Fibroblast of upper back skin (primary cell): ENCODE results near the gene CAMTA1.

Source experiments
- DNase-seq: peaks from one replicate; pipeline ENCODE4 v3.0.0-alpha.2; 2013

The CAMTA1 gene

DNA sequence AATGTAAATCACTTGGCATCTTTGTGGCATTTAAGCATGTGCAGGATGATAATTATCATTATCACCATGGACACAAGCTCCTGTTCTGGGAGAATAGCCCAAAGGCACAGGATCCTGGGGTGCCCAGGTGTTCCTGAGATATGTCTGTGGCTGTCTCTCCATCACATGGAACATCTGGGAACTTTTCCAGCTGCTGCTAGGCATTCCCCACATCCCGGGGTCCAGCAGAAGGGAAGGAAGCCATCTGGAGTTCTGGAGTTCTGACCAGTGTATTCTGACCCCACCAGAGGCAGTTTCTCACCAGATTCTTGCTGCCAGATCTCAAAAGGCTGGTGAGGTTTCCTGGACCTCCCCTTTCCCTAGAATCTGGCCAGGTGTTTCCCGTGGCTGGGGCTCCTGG is 726.1 kb downstream of the CAMTA1 start:
- no peak for DNase-seq

DNA sequence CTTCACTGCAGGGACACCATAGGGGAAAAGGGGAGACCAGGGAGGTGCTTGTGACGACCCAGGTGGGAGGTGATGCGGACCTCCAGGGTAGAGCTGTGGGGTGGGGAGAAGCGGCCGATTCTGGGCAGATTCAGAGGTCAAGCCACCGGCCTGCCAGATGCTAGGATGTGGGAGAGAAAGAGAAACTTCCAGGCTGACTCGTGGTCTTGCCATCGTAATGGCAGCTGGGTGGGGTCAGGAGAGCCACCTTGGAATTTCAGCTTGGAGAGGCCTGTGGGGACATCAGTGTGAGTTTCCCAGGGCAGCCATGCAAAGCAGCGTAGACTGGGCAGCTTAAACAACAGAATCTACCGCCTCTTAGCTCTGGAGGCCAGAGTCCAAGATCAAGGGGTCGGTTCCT is 727.8 kb downstream of the CAMTA1 start:
- no peak for DNase-seq

DNA sequence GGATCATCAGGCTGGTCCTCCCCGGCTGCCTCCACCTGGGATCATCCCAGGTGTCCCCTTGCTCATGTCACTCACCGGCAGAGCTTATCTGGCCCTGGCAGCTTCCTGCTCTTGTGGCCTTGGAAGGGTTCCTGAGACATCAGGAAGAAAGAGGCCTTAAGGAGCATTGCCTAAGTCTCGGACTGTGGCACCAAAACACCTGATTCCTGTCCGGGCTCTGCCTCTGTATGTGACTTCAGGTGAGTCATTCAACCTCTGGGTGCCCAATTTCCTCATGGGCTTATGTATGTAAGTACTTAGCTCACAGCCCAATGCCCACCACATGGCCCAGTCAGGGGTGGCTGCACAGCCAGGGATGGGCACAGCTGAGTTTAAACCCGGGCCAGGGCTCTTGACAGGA is 729.9 kb downstream of the CAMTA1 start:
- DNase-seq = no peak

DNA sequence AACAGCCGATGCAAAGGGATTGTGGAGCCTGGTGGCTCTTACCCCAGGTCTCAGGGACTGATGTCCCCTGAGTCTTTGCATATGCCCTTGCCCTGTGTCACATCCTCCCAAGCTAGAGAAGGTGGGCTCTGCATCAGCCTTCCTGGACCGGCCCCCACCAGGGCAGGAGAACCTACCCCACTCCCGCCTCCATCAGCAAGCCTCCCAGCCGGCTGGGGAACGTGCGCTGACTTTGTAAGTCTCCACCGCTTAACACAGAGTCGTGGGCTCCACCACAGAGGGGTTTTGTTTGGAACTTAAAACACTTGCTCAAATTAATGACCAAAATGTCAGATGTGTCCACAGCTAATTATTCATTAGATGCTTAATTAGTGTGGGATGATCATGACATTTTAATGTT is 730.6 kb downstream of the CAMTA1 start:
- no peak for DNase-seq

DNA sequence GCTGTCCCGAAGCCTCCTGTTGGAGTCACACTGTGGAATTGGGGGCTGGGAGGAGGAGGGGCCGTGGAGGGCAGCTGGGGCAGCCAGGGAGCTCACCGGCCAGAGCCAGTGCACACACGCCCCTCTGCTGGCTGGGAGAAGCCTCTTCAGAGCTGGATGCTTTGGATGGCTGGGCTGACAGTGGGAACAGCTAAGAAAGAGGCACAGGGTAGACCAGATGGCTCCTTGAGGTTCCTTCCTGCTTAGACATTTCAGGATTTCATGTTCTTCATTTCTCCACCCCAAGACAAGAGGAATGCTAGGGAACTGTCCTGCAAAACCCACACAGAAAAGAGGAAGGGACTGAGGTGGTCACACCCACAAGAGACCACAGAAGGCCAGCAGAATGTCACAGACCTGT is 731.1 kb downstream of the CAMTA1 start:
- DNase-seq = peak; percentile 27

DNA sequence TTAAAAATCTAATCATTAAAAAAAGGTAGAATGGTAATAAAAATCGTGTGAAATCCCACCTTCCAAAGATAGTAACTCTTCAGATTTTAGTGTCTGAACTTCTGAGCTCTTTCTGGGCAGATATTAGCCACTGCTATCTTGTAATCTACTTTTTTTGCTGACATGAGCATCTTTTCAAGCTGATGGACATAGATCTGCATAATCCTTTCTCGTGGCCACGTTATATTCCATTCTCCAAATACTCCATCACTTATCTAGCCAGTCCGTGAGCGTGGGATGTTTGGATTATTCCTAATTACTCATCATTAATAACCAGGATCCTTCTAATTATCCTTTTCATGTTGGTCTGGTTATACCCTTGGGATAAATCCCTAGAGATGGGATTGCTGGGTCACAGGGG is 731.7 kb downstream of the CAMTA1 start:
- DNase-seq = no peak

GRCh38 chr1:7517611-7518330 is 732.5 kb downstream of the CAMTA1 start:
- DNase-seq = no peak

- DNase-seq = no peak
Measured at GRCh38 chr1:7518411-7518810, 733.2 kb downstream of the CAMTA1 start.

DNA sequence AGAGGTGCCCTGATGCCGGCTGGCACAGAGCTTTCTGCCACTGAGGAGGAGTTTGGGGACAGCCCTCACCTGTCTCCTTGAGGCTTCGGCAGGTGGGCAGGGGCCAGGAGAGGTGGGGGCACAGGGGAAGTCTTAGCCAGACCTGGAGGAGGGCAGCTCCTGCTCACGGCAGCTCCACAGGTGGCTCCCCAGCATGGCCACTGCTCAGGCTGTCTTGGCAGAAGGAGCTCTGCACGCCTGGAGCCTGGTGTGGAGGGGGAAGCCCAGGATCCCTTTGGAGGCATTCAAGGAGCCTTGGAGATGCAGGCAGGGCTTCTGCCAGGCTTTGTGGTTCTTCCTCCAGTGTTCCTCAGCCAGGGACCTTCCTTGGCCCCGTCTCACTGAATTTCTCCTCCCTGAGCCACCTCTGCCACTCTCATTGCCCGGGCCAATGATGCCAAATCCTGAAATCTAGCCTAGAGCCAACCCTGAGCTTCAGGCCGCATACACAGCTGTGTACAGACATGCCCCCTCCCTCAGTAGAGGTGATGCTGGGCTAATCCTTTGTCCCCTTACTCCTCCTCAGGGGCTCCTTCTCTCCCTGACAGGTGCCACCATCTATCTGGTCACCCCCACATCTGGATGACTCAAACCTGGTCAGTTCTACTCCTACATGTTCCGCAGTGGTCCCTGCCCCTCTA is 734.1 kb downstream of the CAMTA1 start:
- DNase-seq = no peak

DNA sequence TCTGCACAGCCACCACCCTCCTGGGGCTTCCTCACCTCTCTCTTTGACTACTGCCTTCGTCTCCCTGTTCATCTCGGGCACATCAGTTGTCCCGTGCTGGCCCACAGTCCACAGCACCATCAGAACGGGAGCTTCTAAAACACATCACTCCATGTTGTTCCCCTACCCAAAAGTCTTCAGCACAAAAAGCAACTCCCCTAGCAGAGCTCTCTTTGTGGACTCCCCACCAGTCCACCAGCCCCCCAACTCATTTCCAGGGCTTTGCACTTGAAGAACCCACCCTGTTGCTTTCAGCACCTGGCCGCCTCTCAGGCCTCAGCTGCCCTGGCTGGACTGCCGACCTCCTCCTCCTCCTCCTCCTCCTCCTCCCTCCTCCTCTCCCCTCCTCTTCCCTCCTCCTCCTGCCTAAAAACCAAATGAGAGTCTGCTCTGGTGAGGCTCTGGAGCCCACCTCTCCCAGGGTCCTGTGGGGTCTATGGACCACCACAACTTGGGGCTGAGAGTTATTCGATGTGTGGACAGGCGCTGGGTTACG is 734.7 kb downstream of the CAMTA1 start:
- DNase-seq = no peak

DNA sequence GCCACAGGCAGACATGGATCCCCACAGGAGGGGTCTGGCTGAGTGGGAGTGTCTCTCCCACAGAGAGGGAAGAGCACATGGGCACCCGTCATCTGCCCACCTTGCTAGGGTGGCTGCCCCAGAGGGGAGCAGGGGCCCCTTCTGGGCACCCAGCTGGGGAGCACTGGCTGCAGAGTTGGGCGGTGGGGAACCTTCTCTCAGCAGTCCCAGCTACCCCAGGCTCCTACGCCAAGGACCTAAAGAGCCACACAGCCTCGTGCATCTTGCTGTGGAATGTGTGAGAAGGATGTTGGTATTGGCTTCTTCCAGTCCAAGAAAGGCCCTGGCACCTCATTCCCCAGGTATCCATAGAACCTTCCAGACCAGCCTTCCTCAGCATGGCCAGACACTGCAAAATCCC is 735.2 kb downstream of the CAMTA1 start:
- DNase-seq = no peak

GRCh38 chr1:7524341-7525337 is 739.4 kb downstream of the CAMTA1 start:
- no peak for DNase-seq

DNA sequence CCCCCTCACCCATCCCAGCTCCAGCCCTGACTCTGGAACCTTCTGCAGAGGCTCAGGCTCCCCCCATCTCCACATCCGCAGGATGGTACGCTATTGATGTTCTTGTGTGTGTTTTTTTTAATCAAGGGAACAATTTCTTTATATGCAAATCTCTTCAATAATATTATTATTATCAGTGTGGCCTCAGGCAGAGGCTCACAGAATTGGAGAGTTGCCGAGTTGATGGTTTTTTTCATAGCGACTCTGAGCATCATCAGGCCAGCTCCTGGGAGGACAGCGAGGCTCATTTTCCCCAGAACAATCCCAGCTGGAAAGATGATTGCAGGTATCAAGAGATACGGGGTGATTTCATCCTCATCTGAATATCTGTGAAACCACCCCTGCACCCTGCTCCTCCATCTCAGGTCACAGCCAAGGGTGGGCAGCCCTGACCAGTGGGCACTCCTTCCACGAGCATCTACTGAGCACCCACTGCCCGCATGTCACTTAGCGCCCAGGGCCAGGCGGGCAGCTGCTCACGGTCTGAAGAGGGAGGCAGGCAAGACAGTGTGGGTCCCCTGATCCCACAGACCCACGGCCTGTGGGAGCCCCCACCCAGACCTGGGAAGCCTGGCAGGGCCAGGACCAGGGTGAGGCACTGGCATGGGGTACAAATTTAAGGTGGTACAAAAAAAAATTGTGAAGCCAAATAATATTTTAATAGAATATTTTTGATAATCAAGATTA is 740.2 kb downstream of the CAMTA1 start:
- DNase-seq = no peak

DNA sequence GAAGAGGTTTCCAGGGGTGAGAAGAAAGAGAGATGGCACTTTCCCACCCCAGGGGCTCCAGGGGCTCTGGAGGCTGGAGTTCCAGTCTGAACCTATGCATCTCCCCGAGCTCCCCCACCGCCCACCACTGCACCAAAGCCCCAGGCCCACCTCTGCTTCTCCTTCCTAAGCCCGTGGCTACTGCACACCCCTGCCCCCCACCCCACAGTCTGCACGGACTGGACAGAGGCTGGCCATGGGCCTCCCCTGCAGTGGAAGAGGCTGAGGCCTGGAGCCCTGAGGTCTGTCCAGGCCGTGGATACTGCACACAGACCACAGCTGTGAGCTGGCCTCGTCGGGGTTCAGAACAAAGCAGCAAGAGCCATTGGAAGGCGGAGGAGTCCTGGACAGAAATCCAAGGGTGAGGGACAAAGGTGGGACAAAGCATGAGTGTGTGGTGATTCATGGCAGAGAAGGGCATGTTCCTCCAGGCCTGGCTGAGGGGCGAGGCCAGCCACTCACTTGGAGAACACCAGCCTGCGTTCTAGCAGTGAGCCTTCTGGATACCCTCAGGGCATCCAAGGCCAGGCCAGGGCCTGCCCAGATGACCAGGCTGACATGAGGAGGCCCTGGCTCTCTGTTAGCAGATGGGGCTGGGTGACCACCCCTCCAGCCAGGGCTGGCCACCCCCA is 741.1 kb downstream of the CAMTA1 start:
- DNase-seq = no peak

GRCh38 chr1:7526867-7527732 is 741.8 kb downstream of the CAMTA1 start:
- peak; percentile 51 for DNase-seq

- no peak for DNase-seq
Measured at GRCh38 chr1:7527733-7528045, 742.4 kb downstream of the CAMTA1 start.

DNA sequence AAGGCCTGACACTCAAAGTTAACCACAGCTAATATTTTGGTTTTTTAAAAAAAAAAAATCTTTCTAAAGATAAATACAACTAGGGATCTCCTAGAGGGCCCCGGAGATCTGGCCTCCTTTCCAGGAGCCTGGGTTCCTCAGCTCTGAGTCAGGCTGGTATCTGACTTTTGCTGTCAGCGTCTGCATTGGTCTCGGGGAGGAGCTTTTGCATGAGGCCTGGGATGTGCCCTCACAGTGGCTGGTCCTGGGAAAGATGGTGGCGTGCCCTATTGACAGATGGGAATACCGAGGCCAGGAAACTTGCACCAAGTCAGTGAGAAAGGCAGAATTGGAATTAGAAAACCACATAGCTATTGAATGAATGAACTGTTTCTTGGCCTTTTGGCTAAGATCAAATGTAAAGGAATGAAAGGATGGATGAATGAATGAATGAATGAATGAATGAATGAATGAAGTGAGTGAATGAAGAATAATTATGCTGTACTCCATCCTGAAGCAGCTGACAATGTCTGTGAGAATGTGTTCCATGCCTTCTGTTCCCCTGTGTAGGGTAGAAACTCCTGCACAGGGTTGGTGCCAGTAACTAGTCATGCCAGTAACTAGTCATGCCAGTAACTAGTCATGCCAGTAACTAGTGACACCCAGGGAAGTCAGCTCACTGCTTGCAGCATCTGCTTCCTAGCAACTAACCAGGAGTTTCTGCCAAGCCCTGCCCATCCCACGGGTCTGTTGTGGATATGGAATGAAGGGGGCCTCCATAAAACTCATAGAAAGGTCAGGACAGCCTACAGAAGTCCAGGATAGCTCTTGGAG is 743.3 kb downstream of the CAMTA1 start:
- peak; percentile 34 for DNase-seq

DNA sequence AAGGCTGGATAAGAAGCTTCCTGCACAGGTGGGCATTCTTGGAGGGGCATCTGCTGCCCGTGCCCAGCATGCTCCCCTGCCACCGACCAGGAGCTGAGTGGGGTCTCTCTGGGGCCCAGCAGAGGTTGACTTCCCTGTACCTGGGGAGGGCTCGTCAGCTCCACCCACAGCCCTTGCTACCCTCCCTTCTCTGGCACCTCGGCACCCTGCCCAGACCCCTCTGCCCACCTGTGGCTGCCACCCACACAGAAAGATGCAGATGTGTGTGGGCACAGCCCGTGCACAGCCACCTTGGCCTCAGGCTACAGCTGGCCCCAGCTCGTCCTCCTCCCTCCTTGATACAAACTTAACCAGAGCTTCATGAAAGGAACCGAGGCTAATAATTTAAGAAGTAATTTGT is 744.7 kb downstream of the CAMTA1 start:
- no peak for DNase-seq

DNA sequence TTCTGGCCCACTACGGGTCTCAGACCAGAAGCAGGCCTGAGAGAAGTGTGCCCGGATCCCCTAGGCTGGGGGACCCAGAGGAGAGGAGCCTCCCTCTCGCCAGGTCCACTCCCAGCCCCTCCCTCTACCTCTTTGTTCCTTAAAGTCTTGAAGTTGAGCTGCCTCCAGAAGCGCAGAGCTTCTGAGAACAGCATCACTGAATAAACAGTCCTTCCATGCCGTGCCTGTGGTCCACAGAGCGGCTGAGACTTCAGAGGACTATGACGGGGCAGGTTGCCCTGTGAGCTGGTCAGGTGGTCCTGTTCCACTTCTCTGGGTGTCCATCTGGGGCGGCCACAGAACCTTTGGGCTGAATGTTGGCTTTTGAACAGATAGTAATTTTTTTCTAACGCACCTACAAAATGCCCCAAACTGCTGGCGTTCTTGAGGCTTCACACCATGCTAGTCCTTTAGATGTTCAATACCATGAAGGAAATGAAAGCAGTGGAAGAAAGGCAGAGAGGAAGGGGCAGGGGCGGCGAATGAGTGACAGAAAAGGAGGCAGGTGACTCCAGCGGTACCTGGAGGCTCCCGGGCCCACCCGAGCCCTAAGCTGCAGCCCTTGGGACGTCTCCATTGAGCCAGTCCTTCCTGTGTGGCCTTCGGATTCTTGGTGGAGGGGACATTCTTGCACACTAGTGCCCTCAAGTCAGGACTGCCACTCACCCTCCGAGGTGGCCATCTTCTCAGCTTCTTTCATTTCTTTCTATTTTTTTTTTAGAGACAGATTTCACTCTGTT is 746.5 kb downstream of the CAMTA1 start:
- DNase-seq = no peak
